ENCODE results near the gene PWP1.

Gene PWP1

GRCh38 chr12:107685360-107686248 is at the start of gene PWP1:
TSS of gene PWP1 (plus strand) at chr12:107685799. CDS start at chr12:107685900, 101 bp downstream.
- peak; percentile 74 for DNase-seq

- DNase-seq: no peak
Measured at GRCh38 chr12:107641154-107641553, 44.4 kb upstream of the PWP1 start.

GRCh38 chr12:107642240-107642639 is 43.4 kb upstream of the PWP1 start:
- DNase-seq: no peak

- no peak for DNase-seq
Measured at GRCh38 chr12:107645630-107646333, 39.8 kb upstream of the PWP1 start.

- DNase-seq: no peak
Measured at GRCh38 chr12:107646436-107646835, 39.2 kb upstream of the PWP1 start.

- DNase-seq: no peak
Measured at GRCh38 chr12:107649661-107650061, 35.9 kb upstream of the PWP1 start.

- DNase-seq: no peak
Measured at GRCh38 chr12:107650977-107651376, 34.6 kb upstream of the PWP1 start.

GRCh38 chr12:107651571-107652449 is 33.8 kb upstream of the PWP1 start:
- DNase-seq: no peak

GRCh38 chr12:107653519-107653918 is 32.1 kb upstream of the PWP1 start:
- no peak for DNase-seq

GRCh38 chr12:107654873-107655272 is 30.7 kb upstream of the PWP1 start:
- no peak for DNase-seq

GRCh38 chr12:107655281-107656065 is 30.1 kb upstream of the PWP1 start:
- DNase-seq: no peak

- DNase-seq: no peak
Measured at GRCh38 chr12:107656302-107656701, 29.3 kb upstream of the PWP1 start.

- DNase-seq: no peak
Measured at GRCh38 chr12:107657133-107657532, 28.5 kb upstream of the PWP1 start.

GRCh38 chr12:107657621-107658020 is 28.0 kb upstream of the PWP1 start:
- no peak for DNase-seq

GRCh38 chr12:107660235-107660634 is 25.4 kb upstream of the PWP1 start:
- DNase-seq: no peak

GRCh38 chr12:107660861-107661415 is 24.7 kb upstream of the PWP1 start:
- no peak for DNase-seq

- DNase-seq: no peak
Measured at GRCh38 chr12:107661830-107662229, 23.8 kb upstream of the PWP1 start.

- DNase-seq: no peak
Measured at GRCh38 chr12:107662484-107662883, 23.1 kb upstream of the PWP1 start.

- DNase-seq: no peak
Measured at GRCh38 chr12:107663277-107663676, 22.3 kb upstream of the PWP1 start.

GRCh38 chr12:107666009-107666408 is 19.6 kb upstream of the PWP1 start:
- DNase-seq: no peak

- DNase-seq: no peak
Measured at GRCh38 chr12:107667464-107667863, 18.1 kb upstream of the PWP1 start.
